OCI-LY3 (cell line): ENCODE results near the gene AMMECR1.
"Not testable (repeated sequence)": the region's sequence is repeated elsewhere in the genome, so short reads cannot be mapped to it uniquely, and the experiment has no call there.

Experiments
- EZH2phosphoT487 ChIP-seq: fragments of 200-600 bp; shearing (Covaris generic); IDR thresholded peaks from 2 replicates; pipeline ENCODE4 v1.6.1; 2018; ENCODE audit warnings: antibody characterized with exemption, mixed run types, low read depth
- TF ChIP-seq, protein P1 (sequence below): fragments of 200-600, 300-600 bp; sonication (generic); IDR thresholded peaks from 2 replicates; pipeline ENCODE4 v1.5.1; 2014; ENCODE audit warnings: antibody characterized with exemption, low read length, low read depth

DNA sequence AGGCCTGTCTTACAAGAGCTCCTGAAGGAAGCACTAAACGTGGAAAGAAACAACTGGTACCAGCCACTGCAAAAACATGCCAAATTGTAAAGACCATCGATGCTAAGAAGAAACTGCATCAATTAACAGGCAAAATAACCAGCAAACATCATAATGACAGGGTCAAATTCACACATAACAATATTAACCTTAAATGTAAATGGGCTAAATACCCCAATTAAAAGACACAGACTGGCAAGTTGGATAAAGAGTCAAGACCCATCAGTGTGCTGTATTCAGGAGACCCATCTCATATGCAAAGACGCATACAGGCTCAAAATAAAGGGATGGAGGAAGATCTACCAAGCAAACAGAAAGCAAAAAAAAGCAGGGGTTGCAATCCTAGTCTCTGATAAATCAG, 86.4 kb downstream of the AMMECR1 start:
- TF ChIP-seq, protein P1, sequence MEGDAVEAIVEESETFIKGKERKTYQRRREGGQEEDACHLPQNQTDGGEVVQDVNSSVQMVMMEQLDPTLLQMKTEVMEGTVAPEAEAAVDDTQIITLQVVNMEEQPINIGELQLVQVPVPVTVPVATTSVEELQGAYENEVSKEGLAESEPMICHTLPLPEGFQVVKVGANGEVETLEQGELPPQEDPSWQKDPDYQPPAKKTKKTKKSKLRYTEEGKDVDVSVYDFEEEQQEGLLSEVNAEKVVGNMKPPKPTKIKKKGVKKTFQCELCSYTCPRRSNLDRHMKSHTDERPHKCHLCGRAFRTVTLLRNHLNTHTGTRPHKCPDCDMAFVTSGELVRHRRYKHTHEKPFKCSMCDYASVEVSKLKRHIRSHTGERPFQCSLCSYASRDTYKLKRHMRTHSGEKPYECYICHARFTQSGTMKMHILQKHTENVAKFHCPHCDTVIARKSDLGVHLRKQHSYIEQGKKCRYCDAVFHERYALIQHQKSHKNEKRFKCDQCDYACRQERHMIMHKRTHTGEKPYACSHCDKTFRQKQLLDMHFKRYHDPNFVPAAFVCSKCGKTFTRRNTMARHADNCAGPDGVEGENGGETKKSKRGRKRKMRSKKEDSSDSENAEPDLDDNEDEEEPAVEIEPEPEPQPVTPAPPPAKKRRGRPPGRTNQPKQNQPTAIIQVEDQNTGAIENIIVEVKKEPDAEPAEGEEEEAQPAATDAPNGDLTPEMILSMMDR: not testable (repeated sequence)
- TF ChIP-seq EZH2phosphoT487: not testable (repeated sequence)
